GM12873 (cell line): ENCODE results near the gene SERPINA4.

Experiments
- TF ChIP-seq, protein P1 (sequence below): IDR thresholded peaks from 2 replicates; pipeline ENCODE4 v1.5.1; 2012; ENCODE audit warnings: low read depth, mild to moderate bottlenecking, moderate library complexity, low read length, control low read depth; ENCODE audit not compliant: insufficient read depth; ENCODE audit errors: missing control alignments

SERPINA4 gene

DNA sequence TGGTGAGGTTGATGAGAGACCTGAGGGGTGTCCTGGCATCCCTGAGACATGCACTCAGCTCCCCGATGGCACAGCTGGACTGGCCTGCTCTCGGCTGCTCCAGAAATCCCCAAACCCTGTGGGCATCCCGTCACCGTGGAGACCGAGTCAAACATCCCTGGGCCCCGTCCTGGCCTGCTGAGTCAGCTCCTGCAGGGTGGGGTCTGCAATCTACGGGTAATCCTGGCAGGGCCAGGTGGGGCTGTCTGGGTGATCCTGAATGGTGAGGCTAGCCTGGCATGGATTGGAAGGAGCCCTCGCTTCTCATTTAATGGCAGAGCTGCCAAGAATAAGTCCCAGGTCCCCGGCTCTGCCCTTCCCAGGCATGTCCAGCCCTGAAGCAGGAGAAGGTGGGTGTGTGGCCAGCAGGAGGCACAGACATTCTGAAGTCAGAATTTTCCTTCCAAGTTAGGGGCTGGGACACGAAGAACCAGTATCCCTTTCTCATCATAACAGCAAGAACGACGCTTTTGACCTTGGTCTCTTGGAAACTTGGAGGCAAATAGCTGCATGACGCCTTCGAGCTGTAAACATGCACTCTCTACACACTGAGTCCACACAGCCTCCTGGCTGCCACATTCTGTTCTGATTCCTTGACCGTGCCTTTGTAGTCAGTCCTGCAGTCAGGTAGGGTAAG lies 17.7 kb upstream of the SERPINA4 start:
- TF ChIP-seq, protein P1, sequence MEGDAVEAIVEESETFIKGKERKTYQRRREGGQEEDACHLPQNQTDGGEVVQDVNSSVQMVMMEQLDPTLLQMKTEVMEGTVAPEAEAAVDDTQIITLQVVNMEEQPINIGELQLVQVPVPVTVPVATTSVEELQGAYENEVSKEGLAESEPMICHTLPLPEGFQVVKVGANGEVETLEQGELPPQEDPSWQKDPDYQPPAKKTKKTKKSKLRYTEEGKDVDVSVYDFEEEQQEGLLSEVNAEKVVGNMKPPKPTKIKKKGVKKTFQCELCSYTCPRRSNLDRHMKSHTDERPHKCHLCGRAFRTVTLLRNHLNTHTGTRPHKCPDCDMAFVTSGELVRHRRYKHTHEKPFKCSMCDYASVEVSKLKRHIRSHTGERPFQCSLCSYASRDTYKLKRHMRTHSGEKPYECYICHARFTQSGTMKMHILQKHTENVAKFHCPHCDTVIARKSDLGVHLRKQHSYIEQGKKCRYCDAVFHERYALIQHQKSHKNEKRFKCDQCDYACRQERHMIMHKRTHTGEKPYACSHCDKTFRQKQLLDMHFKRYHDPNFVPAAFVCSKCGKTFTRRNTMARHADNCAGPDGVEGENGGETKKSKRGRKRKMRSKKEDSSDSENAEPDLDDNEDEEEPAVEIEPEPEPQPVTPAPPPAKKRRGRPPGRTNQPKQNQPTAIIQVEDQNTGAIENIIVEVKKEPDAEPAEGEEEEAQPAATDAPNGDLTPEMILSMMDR, result no peak

DNA sequence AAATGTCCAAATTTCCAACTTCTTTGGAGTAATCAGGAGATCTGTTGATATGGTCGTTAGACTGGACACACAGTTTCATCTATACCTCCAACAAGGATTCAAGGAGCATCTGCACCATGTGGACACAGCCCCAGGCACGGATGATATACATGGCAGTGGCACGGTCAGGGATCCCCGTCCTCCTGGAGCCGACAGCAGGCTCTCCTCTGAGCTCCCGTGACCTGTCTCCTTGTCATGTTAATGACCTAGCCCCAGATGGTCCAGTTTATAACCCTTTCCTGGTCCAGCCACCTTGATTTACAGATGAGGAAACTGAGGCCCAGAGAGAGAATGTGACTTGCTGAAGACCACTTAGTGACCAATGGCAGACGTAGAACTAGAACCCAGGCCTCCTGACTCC lies 16.5 kb upstream of the SERPINA4 start:
- TF ChIP-seq, protein P1, result no peak

DNA sequence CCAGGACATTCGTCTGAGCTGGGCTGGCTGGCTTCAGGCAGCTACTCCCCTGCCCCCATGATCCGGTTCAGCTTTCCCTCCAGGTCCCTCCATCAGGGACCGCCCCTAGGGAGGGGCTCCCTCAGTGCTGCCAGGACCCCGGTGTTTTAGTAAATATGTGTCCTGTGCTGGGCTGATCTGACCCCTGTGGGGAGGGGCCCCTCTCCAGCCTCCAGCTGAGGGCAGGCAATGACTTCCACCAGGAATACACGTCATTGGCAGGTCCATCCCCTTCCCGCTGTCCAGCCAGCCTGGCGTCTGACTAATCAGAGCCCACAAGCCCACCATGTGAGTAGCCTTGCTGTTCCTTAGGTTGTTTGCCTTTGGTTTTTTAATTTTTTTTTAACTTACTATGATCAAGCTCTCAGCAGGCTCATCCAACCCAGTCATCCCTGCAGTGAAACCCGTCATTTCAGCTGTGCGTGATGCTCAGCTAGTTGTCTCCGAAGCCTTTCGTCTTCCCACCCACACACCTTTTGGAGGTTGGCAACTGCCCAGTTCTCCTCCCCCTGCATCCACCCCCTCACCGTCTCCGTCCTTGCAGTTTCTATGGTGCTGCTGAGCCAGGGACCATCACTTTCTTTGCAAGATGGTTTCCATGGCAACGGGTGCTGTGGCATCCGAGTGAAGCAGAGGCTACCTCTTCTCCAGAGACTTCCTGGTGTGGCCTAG lies 16.0 kb upstream of the SERPINA4 start:
- TF ChIP-seq, protein P1, result no peak

DNA sequence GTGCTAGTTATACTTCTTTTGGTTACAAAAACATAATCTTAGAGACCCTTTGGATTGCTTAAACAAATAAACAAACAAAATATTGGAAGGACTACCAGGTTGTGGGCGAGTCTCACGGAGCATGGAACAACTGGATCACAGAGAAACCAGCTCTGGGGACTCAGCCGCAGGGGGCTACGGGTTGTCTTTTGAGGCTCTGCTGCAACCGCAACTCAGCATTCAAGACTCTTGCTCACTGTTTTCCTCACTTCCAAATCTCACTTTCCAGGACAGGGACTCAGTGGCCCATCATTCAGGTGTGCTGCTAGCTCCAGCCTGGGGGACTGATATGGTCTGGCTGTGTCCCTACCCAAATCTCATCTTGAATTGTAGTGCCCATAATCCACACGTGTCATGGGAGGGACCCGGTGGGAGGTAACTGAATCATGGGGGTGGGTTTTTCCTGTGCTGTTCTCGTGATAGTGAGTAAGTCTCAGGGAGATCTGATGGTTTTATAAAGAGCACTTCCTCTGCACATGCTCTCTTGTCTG lies 14.0 kb upstream of the SERPINA4 start:
- TF ChIP-seq, protein P1, result no peak

DNA sequence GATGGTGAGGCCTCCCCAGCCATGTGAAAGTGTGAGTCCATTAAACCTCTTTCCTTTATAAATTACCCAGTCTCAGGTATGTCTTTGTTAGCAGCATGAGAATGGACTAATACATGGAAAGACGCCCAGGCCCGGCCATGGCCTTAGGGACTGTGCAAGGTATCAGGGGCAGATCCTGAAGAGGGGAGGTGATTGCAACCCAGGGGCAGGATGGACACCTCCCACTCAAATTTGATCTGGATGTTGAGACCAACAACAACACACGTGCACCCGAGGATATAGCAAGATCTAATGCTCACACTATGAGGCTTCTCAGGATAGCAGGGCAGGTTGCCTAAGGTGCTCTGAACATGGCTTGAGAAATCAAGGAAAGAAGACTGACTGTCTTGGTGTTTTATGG lies 13.5 kb upstream of the SERPINA4 start:
- TF ChIP-seq, protein P1, result no peak

DNA sequence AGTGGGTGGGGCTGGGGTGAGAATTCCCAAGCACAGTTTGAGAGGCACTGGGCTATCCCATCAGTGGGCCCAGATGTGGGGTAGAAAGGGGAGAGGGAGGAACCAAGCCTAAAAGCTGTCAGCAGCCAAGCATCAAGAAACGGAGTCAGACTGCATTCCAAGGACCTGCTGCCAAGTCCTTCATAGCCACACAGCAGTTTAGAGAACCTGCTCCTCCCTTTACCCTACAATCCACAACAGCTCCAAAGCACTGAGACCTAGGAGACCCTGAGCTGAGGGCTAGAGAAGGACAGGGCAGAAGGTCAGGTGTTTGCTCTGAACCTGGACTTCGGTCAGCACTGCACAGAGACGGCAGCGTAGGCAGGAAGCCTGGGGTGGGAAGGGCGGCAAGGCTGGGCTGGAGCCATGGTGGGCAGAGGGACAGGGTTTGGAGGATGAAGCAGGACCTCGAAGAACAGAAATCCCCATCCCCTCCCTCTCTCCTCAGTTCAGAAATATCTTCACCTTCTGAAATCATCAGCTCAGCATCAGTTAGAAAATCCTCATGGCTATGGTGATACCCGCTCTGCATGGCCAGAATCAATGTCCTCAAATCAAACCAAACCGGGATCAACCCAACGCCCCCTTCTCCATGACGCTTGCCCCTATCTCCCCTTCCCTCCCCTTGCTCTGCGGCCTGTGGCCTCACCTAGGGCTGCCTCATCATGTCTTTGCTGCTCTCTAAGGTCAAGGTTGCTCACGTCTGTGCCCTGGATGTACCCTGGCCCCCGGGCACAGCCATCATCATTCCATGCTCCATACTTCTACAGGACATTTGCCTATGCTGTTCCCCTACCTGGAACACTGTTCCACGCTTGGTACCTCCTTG lies 12.9 kb upstream of the SERPINA4 start:
- TF ChIP-seq, protein P1, result no peak
